BE2C (cell line): ENCODE results near the gene SYP.

Experiments
- DNase-seq: peaks from one replicate; pipeline ENCODE4 v3.0.0-alpha.2; 2020
- H3K27me3 ChIP-seq: fragments of 250-450 bp; sonication (Bioruptor Pico); 2 replicates; pipeline ENCODE4 v1.5.1; 2020; ENCODE audit warnings: mild to moderate bottlenecking
- H3K36me3 ChIP-seq: fragments of 250-450 bp; sonication (Bioruptor Pico); 2 replicates; pipeline ENCODE4 v1.5.1; 2020; ENCODE audit warnings: mild to moderate bottlenecking
- H3K4me1 ChIP-seq: fragments of 250-450 bp; sonication (Bioruptor Pico); 2 replicates; pipeline ENCODE4 v1.5.1; 2020
- H3K4me3 ChIP-seq: 2 replicates; pipeline ENCODE4 v1.5.1; 2011; ENCODE audit warnings: low read depth, low read length
- H3K9me3 ChIP-seq: fragments of 250-450 bp; sonication (Bioruptor Pico); 2 replicates; pipeline ENCODE4 v1.5.1; 2020
- CTCF ChIP-seq: IDR thresholded peaks from 2 replicates; pipeline ENCODE4 v1.5.1; 2012; ENCODE audit warnings: mild to moderate bottlenecking, low read depth, low read length

The SYP gene

GRCh38 chrX:49214996-49215526 lies 15.1 kb upstream of the SYP start:
- Histone ChIP-seq H3K4me3 (no peak overlapping the region), H3K9me3 (no peaks in the 10 kb centered on the region), H3K27me3 (no peaks in the 10 kb centered on the region), H3K4me1 (no peaks in the 10 kb centered on the region), H3K36me3 (no peaks in the 10 kb centered on the region)
- no peak for DNase-seq
- no peak for TF ChIP-seq CTCF

GRCh38 chrX:49214416-49214815 lies 14.4 kb upstream of the SYP start:
- H3K9me3 ChIP-seq, result no peaks in the 10 kb centered on the region
- no peak for TF ChIP-seq CTCF

GRCh38 chrX:49212861-49213260 lies 12.9 kb upstream of the SYP start:
- Histone ChIP-seq H3K9me3 (no peaks in the 10 kb centered on the region), H3K4me1 (no peaks in the 10 kb centered on the region), H3K36me3 (no peaks in the 10 kb centered on the region), H3K4me3 (no peak overlapping the region), H3K27me3 (no peaks in the 10 kb centered on the region)
- TF ChIP-seq CTCF, result no peak
- DNase-seq, result no peak

More at GRCh38 chrX:49214416-49214815, 14.4 kb upstream of the SYP start:
- Histone ChIP-seq H3K4me3 (no peak overlapping the region), H3K36me3 (no peaks in the 10 kb centered on the region), H3K27me3 (no peaks in the 10 kb centered on the region), H3K4me1 (no peaks in the 10 kb centered on the region)
- no peak for DNase-seq

- H3K36me3 ChIP-seq, result no peaks in the 10 kb centered on the region
Measured at GRCh38 chrX:49212209-49212608, 12.2 kb upstream of the SYP start.

GRCh38 chrX:49211074-49211473 lies 11.1 kb upstream of the SYP start:
- Histone ChIP-seq H3K4me1 (no peaks in the 10 kb centered on the region), H3K4me3 (no peak overlapping the region), H3K36me3 (no peaks in the 10 kb centered on the region), H3K27me3 (no peaks in the 10 kb centered on the region), H3K9me3 (no peaks in the 10 kb centered on the region)
- no peak for TF ChIP-seq CTCF
- no peak for DNase-seq

More at GRCh38 chrX:49212209-49212608, 12.2 kb upstream of the SYP start:
- Histone ChIP-seq H3K4me3 (no peak overlapping the region), H3K9me3 (no peaks in the 10 kb centered on the region), H3K4me1 (no peaks in the 10 kb centered on the region), H3K27me3 (no peaks in the 10 kb centered on the region)
- DNase-seq, result no peak
- no peak for TF ChIP-seq CTCF

- H3K27me3 ChIP-seq, result no peaks in the 10 kb centered on the region
- no peak for TF ChIP-seq CTCF
- H3K4me1 ChIP-seq, result no peaks in the 10 kb centered on the region
- H3K36me3 ChIP-seq, result no peaks in the 10 kb centered on the region
- no peak for DNase-seq
- H3K9me3 ChIP-seq, result no peaks in the 10 kb centered on the region
- no peak overlapping the region for H3K4me3 ChIP-seq
Measured at GRCh38 chrX:49210406-49210805, 10.4 kb upstream of the SYP start.
